SIG-M5 (cell line): ENCODE measurements around the gene ZNF888.
"Not testable (repeated sequence)": the region's sequence is repeated elsewhere in the genome, so short reads cannot be mapped to it uniquely, and the experiment has no call there.

ENCODE experiments used
- DNase-seq: peaks from one replicate; lab custom pipeline; 2025; lab: John Stamatoyannopoulos, UW

Gene ZNF888

GRCh38 chr19:52872996-52873395 is 50.2 kb downstream of the ZNF888 start:
- DNase-seq = not testable (repeated sequence)

GRCh38 chr19:52871466-52871865 is 51.8 kb downstream of the ZNF888 start:
- DNase-seq = no peak

GRCh38 chr19:52868031-52868430 is 55.2 kb downstream of the ZNF888 start:
- not testable (repeated sequence) for DNase-seq

- DNase-seq = not testable (repeated sequence)
These were observed 65.6 kb downstream of the ZNF888 start, which contains the start of gene ZNF468 for GRCh38 chr19:52857378-52858191. Gene ZNF468, minus strand, starts transcription at chr19:52857619. Its CDS starts 3,347 bp downstream, at chr19:52854272.

- not testable (repeated sequence) for DNase-seq
These were observed 66.5 kb downstream of the ZNF888 start for GRCh38 chr19:52856540-52857377.
